ENCODE measurements around the gene MTUS2. TPM values are rescaled to one million over a fixed set of nuclear protein-coding genes. Genes with fewer than 3 reads are reported as not detected.

MTUS2 gene
- total RNA-seq, 1 experiment from 2014 or later: 0.35 TPM

- Histone ChIP-seq H2AK5ac (ENCODE audit: insufficient read length, low read length) (no peak overlapping the region), H2BK120ac (ENCODE audit: low read depth, low read length, poor library complexity, severe bottlenecking) (no peak overlapping the region), H3K79me2 (ENCODE audit: insufficient read depth, low read length) (no peaks in the 10 kb centered on the region), H3T11ph (ENCODE audit: low read length) (no peak overlapping the region), H3K18ac (ENCODE audit: insufficient read length, low read depth, low read length) (no peak overlapping the region), H2BK15ac (ENCODE audit: low read depth, low read length) (no peak overlapping the region), H2AFZ (ENCODE audit: low read length) (no peak overlapping the region), H3K56ac (ENCODE audit: insufficient read length, low read depth, low read length) (no peak overlapping the region), H3K23me2 (ENCODE audit: insufficient read length, low read depth, low read length, poor library complexity, severe bottlenecking) (no peaks in the 10 kb centered on the region), H3K27me3 (ENCODE audit: insufficient read depth, low read length) (no peaks in the 10 kb centered on the region), H3K9me3 (ENCODE audit: control insufficient read depth, low read depth, low read length) (no peaks in the 10 kb centered on the region), H2BK5ac (ENCODE audit: insufficient read length, low read length) (no peak overlapping the region), H3K79me1 (ENCODE audit: insufficient read depth, low read depth, low read length, poor library complexity, severe bottlenecking) (no peaks in the 10 kb centered on the region), H3K4ac (ENCODE audit: low read depth, low read length) (no peak overlapping the region), H3K14ac (ENCODE audit: insufficient read depth, low read length) (no peak overlapping the region), H3K9ac (ENCODE audit: extremely low read depth, insufficient read length, low read length) (no peak overlapping the region), H4K5ac (ENCODE audit: insufficient read length, low read depth, low read length) (no peak overlapping the region), H3K27ac (ENCODE audit: insufficient read length, low read depth, low read length) (no peak overlapping the region), H3K23ac (ENCODE audit: insufficient read length, low read depth, low read length) (no peak overlapping the region), H3K4me2 (ENCODE audit: insufficient read depth, insufficient read length, low read length) (no peak overlapping the region), H4K91ac (ENCODE audit: insufficient read length, low read depth, low read length) (no peak overlapping the region), H3K4me1 (ENCODE audit: insufficient read depth, low read length) (no peaks in the 10 kb centered on the region; the same call in 1 of the 2 replicates), H4K20me1 (ENCODE audit: control insufficient read depth, insufficient read depth, insufficient read length) (no peaks in the 10 kb centered on the region), H2BK20ac (ENCODE audit: low read depth, low read length, poor library complexity, severe bottlenecking) (no peak overlapping the region), H4K8ac (replicated peaks; ENCODE audit: insufficient read length, low read depth, low read length) (no peak overlapping the region), H2BK12ac (ENCODE audit: insufficient read length, low read depth, low read length) (no peak overlapping the region)
- Mint-ChIP-seq H3K27me3 (ENCODE audit: low read depth) (no peaks in the 10 kb centered on the region), H3K9me3 (peaks cover 2 to 7% of the 10 kb centered on the region in 2 experiments; a peak in 3 of 5 replicates), H3K4me3 (no peak overlapping the region), H3K4me1 (peaks cover 10% of the 10 kb centered on the region in 2 experiments), H3K36me3 (ENCODE audit: insufficient read depth in 1 of 3, low read depth in 3 of 3) (peaks cover 0 to 8% (median 0%) of the 10 kb centered on the region in 3 experiments; a peak in 2 of 7 replicates), H3K27ac (no peak overlapping the region)
- TF ChIP-seq CTCF (conservative IDR thresholded peaks at IDR 0.05): no peak
- no CpG with 5 or more reads among the region's 1 CpG for WGBS (ENCODE audit: extremely low coverage, insufficient read length, low lambda C conversion rate)
- no peak for DNase-seq
These were observed 638.3 kb downstream of the MTUS2 start for GRCh38 chr13:29458419-29458818.

Measured in H9 (cell line).